ENCODE results near the gene ZBTB7B.

The ZBTB7B gene

DNA sequence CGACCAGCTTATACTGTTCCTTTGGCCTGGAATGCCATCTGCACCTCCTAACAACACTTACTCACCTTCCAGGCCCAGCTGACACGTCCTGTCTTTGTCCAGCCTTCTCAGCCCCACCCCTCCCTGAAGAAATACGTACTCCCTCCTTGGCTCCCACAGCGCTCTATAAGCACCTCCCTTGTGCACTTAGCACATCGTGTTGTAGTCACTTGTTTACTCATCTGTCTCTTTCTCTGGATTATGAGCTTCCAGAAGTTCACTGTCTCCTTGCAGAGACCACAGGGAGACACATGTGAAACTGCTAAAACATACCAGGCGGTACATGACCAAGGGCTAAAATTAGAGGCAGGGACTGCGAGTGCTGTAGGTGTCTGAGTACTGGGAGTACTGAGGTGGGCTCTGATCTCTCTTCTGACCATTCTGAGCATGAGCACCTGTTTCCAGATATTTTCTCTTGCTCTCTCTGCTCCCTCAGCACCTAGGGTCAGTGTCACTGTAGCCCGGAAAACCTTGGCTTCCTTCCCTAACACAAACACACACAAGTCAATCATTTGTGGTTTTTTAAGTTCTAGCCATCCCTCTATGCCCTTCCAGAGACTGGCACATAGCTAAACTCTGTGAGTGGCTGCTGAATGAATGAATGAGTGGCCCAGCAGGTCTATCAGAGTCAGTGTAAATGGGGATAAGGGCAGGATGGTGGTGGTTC lies 36.2 kb downstream of the ZBTB7B start:
- DNase-seq (ENCODE audit: low spot score), result no peak

DNA sequence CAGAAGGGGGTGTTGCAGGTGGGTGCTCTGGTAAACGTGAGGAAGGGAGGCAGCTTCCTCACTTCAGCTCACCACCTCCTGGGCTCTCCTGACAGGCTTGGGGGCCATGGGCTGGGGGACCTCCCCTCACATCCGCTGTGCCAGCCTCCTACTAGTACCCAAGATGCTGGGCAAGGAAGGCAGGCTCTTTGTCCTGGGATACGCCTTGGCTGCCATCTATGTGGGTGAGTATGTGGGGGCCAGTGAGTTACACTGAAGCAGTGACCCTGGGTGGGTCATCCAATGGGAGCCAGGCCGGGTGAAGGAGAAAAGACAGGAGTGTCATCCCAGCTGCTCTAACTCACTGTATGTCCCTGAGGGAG lies 36.7 kb downstream of the ZBTB7B start:
- DNase-seq (ENCODE audit: low spot score), result no peak

DNA sequence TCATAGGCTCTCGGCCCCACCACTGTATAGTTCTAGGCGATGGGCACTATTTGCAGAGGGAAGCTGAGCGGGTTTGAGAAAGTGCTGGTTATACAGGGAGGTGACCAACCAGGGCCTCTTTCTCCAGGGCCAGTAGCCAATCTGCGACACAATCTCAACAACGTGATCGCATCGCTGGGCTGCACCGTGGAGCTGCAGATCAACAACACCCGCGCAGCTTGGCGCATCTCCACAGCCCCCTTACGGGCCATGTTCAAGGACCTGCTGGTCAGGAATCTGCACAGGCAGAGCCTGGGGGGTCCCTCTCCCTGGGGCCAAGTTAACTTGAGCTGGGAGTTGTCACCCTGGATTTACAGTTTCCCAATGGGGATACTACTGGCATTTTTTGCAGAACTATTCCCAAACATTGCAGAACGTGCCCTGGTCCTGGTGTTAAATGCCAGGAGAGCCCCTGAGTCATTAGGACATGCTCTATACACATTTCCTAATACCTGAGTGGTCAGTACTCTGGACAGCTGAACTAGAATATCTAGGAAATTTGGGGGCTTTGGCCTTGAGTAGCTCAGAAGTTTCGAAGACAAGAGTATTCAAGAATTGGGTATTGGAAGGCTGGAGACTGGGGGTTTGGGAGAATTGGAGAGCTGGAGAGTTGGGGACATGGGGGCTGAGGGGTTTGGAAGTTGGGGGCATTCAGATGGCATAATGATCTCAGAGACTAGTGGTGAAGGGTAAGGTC lies 37.9 kb downstream of the ZBTB7B start:
- DNase-seq (ENCODE audit: low spot score), result no peak

DNA sequence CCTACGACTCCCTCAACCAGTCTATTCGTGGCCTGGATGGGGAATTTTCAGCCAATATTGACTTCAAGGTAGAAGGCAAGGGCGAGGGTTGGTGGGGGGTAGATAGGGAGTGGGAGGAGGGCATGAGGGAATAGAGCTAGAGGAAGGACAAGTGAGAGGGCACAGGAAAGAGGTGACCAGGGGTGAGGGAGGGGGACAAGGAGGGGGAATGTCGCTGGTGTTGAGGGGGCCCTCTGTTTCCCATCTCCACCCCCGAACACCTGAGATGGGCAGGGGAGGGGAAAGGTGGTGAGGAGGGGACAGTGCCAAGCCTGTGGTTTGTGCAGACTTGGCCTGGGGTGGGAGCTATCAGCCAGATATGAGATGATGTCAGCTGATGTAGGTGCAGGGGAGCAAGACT lies 40.2 kb downstream of the ZBTB7B start:
- no peak for DNase-seq (ENCODE audit: low spot score)

DNA sequence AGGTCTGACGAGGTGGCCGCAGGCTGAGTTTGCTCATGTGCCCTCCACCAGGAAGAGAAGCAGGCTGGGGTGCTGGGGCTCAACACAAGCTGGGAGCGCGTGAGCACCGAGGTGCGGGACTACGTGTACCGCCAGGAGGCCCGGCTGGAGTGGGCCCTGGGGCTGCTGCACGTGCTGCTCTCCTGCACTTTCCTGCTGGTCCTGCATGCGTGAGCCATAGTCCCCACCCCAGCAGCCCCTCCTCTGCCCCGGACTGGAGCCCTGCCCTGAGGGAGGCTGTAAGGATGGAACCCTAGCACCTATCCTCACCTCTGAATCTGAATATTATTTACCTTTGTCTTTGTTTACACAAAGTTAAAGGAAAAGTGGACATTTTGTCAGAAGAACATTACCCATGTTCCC lies 40.7 kb downstream of the ZBTB7B start:
- no peak for DNase-seq (ENCODE audit: low spot score)

DNA sequence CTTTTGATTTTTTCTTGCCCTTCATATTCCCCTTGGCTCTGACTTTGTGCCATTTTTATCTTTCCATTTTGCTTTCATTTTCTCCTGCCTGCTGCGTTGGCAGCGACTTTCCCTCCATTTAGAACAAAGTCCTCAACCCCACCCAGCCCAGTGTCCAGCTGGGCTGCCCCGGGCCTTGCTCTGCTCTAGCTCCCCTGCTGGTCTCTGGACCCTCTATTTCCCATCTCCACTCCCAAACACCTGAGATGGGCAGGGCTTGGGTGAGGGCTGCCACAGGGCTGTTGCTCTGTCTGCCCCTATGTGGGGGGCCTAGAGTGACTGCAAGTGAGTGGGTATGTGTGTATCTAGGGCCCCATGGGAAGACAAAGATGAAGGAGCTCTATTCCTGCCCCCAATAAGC lies 41.2 kb downstream of the ZBTB7B start:
- DNase-seq (ENCODE audit: low spot score), result no peak

DNA sequence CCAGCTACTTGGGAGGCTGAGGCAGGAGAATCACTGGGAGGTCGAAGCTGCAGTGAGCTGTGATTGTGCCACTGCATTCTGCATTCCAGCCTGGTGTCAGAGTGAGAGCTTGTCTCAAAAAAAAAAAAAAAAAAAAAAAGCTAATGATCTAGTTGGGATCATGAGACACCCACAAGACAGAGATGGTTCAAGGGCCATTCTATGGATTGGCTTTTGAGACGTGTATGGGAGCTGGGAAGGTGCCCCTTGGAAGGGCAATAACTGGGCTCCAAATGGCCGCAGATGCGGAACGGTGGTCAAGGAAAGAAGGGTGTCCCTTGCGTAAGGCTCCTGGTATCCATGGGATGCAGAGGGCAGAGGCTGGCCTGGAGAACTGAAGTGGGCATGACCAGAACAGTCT lies 41.8 kb downstream of the ZBTB7B start:
- DNase-seq (ENCODE audit: low spot score), result no peak

DNA sequence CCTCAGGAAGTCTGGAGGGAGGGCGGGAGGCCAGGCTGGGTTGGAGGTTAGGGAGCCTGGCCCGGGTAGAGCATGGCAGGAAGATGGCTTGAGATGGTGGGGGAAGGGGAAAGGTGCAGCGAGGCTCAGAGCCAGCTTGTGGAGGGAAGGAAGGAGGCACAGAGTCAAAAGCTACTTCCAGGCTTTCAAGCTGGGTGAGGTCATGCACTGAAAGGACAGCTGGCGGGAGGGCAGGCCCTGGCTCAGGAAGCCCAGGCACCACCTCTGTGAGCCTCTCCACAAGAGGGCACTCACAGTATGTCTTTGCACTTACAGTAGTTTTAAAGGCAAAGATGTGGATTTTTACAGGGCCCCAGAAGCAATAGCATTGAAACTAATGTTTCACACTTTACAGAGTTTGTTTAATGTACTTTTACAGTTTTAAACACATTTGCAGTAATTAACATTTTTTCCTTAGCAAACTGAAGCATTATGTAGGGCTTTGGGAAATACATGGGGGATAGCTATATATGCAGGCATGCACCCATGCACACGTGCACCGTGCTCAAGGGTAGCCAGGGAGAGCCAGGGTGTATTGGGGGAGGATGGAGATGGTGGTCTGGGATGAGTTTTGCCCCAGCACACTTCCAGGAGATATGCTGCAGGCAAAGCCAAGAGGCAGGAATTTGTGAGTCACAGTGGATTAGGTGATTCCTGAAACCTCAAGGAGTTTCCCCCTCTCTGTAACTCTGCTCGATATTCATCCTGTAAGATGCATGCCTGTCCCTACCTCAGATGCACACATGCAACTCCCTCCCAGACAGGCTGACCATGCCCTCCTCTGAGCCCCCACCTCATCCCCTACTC lies 42.4 kb downstream of the ZBTB7B start:
- DNase-seq (ENCODE audit: low spot score), result peak; percentile 90

DNA sequence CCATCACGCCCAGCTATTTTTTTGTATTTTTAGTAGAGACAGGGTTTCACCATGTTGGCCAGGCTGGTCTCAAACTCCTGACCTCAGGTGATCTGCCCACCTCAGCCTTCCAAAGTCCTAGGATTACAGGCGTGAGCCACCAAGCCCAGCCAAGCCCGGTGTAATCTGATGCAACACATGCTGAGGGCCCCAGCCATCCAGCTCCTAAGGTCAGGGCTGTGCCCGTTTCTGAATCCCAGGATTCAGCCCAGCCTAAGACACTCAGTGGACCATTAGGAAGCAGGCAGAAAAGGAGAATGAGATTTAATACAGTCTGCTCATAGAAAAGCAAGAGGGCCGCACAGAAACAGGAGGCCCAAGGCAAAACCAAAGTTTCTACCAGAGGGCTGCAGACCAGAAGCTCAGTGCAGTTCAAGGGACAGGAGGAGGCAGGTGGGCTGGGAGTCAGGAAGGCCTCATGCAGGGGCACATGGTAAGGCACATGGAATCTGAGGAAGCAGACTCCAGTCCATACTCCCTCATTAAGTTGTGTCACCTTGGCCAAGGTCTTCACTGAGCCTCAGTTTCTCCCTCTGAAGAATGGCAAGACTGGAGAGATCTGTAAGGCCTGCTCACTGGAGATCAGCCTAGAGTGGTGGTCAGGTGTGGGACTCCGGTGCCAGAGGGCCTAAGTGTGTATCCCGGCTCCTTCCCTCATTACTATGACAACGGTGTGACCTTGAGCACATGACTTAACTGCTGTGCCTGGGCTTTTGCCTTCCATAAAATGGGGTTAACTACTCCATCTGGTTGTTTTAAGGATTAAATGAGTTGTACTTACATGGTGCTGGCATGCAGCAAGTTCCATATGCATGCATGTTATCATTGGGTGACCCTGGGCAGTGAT lies 46.1 kb downstream of the ZBTB7B start:
- DNase-seq (ENCODE audit: low spot score), result no peak

DNA sequence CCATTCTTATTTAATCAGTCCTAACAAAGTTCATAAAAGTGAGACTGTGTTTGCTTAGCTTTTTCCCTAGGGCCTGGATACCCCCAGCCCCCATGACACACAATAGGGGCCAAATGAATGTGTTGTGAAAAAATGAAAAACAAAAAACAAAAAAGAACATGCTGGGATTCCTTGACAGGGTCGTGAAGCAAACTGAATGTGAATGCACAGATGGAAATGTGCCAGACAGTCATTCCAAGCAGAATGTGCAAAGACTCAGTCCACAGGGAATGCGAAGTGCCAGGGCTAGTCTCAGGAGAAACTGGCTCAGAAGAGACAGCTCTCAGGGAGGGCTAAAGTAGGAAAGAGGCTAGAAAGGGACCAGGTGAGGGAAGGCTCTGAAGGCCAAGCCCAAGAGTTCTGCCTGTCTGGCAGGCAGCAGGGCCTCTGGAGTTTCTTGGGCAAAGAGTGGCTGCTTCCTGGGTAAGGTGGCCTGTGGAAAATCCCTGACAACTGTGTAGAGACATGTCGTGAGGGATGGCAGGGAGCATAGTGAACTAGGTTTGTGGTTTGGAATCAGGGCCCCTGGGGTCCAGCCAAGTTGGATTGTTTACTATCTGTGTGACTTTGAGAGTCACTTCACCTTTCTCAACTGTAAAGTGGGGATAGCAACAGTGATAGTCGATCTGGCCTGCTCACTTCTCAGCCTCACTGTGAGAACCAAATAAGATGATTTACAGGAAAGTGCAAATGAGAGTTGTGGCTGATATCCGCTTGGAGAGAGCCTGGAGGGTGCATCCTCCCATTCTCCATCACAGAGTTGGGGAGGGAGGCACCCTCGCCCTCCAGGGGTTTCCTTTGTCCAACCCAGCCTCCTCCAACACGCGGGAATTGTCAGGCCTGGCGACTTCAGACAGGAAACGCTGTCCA lies 47.3 kb downstream of the ZBTB7B start:
- DNase-seq (ENCODE audit: low spot score), result no peak

DNA sequence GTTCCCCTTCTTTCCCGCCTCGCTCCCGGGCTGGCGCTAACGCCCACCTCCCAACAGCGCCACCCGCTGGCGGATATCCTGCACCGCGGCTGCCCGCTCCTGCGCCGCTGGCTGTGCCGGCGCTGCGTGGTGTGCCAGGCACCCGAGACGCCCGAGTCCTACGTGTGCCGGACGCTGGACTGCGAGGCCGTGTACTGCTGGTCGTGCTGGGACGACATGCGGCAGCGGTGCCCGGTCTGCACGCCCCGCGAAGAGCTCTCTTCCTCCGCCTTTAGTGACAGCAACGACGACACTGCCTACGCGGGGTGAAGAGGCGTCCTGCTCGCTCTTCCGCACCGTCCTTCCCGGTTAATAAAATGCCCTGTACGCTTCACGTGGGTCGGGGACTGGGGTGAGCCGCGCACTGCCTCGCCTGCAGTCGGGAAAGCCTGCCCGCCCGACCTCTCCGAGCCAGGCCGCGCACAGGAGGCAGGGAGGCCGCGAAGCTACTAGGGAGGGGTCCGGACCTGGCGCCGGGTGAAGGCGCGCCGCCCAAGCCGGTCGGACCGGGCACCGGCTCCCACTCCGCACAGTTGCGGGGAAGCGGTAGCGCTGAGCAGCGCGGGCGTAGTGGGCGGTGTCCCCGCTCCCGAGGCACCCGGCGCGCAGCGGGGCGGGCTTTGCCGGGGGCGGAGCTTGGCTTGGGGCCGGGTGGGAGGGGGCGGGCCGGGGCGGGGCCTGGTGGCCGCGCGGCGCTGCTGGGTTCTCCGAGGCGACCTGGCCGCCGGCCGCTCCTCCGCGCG lies 48.1 kb downstream of the ZBTB7B start, which contains the start of gene ADAM15:
Gene ADAM15 (plus strand): TSS at position 757 of the 782 bp plus-strand sequence. CDS start 71 bp downstream, outside the sequence.
- peak; percentile 82 for DNase-seq (ENCODE audit: low spot score)

DNA sequence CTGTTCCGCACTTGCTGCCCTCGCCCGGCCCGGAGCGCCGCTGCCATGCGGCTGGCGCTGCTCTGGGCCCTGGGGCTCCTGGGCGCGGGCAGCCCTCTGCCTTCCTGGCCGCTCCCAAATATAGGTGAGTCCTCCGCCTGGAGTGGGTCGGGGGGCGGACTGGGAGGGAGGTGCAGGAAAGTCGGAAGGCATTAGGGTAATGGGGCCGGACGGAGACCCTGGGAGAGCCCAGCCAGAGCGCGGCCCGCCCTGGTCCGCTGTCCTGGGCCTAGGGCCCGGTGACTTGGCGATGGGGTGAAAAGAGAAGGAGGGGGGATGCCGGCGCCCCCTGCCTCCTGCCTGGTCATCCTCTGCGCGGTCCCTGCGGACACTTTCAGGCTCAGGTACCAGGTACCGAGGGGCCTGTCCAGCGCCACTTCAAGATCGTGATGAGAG lies 48.8 kb downstream of the ZBTB7B start:
- no peak for DNase-seq (ENCODE audit: low spot score)

DNA sequence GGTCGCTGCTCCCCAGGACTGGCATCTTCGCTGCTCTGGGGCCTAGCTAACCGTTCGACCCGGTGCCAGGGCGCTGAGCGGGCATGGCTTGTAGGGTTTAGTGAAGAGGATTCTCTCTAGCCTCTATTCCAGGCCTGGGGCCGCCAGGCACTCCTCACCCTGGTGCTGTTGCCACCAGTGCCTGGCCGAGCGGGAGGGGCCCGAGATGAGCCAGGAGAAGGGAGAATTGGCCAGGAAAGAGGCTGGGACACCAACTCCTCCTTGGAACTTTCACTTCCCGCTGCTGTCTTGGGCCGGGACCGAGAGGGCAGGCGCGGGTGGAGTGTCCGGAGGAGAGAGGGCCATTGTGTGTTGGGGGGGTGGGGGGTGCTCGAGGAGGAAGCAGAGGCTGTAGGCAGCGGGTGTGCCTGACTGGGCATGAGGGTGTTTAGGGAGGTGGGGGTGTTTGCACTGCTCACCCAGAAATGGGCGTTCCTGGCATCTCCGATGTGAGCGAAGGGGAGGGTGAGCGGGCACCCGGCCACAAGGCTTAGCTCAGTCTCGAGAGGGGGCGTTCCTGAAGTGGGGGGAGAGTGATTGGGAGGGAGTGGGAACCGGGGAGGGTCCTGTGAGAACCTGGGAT lies 49.3 kb downstream of the ZBTB7B start:
- DNase-seq (ENCODE audit: low spot score), result peak; percentile 63

DNA sequence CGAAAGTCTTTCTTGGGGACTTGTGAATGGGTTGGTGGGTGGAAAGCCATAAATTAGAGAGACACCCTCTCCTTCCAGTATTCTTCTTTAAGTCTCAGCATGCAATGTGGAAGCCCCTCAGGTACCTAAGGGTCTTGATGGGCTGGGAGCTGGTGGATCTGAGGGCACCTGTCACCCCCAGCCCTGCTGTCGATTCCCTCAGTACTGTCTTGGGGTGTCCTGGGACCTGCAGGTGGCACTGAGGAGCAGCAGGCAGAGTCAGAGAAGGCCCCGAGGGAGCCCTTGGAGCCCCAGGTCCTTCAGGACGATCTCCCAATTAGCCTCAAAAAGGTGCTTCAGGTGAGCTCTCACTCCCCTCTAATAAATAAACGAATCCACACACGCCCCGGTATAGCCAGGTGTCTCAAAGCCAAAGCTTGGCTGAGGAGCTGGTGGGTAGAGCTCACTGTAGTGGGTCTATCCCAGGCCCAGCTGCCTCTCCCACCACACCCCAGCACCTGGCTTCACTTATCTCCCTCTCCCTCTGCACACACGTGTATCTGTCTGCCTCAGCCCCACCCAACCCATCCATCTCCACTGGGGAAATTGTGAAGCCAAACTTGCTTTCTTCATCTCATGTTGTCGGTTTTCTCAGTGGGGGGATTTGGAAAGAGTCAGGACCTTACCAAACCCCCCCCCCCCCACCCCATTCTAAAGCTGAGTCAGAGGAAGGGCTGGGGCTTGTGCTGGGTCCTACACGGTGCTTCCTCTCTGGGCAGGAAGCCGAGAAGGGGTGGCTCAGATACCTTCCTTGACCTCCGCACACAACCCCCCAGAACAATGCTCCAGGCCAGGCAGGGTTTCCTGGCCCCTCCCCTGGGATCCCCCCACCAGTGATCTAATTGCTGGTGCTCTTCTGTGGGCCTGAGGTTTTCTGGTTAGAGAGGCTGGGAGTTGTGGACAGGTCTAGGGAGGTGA lies 50.1 kb downstream of the ZBTB7B start:
- DNase-seq (ENCODE audit: low spot score), result no peak

DNA sequence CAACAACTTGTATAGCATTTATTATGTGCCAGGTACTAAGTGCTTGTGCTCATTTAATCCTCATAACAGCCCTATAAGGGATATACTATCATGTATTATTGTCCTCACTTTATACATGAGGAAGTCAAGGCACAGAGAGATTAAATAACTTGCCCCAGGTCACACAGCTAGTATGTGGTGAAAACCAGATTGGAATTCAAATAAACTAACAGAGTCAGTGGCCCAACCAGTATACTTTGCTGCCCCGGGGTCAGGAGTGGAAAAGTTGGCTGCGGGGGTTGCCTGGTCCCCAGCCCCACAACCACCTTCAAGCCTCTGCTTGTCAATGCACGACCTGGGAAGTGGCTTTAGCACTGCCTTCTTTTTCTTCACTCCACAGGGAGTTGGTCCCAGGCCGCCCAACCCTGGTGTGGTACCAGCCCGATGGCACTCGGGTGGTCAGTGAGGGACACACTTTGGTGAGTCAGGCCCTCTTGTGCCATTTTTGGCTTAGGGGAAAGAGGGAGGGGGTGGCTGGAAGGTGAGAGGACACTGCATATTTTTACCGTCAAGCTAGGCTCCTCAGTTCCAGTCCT lies 51.0 kb downstream of the ZBTB7B start:
- no peak for DNase-seq (ENCODE audit: low spot score)

DNA sequence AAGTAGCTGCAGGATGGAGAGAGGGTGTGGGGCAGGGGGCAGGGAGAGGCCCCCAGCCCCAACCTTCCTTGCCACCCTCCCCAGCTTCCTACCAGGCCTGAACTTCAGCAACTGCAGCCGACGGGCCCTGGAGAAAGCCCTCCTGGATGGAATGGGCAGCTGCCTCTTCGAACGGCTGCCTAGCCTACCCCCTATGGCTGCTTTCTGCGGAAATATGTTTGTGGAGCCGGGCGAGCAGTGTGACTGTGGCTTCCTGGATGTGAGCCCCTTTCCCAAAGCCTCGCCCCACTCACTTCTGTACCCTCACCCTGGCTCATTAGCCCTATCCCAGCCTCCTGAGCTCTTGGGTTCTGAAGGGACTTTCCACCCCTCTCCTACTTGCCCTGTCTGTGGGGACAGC lies 54.5 kb downstream of the ZBTB7B start:
- no peak for DNase-seq (ENCODE audit: low spot score)

DNA sequence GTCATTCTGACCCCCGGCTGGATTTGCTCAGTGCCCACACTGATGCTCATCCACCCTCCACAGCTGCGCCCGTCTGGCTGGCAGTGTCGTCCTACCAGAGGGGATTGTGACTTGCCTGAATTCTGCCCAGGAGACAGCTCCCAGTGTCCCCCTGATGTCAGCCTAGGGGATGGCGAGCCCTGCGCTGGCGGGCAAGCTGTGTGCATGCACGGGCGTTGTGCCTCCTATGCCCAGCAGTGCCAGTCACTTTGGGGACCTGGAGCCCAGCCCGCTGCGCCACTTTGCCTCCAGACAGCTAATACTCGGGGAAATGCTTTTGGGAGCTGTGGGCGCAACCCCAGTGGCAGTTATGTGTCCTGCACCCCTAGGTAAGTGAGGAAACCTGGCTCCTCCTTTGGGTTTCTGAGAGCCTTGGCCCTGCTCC lies 55.2 kb downstream of the ZBTB7B start:
- DNase-seq (ENCODE audit: low spot score), result no peak

DNA sequence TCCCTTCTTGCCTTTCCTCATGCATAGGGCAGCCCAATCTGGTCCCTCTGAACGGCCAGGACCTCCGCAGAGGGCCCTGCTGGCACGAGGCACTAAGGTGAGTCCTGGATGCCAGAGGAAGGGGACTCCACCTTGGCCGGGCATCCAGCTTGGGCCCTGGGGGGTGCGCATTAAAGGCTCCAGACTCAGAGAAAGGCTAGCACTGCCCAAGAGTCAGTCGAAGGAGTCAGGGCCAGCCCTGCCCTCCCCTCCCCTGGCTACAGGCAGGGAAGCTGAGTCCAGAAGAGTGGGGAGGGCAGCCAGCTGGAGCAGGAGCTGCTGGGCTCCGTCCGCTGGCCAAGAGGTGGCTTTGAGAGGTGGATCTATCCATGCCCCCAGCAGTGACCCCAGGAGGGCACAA lies 58.1 kb downstream of the ZBTB7B start:
- DNase-seq (ENCODE audit: low spot score), result no peak
